Islet precursor cell (in vitro differentiated cells): Measurements from ENCODE around the gene DIRAS2.
A peak's percentile ranks its signal among the peaks of the same experiment; 100 is the strongest.

Source experiments
- DNase-seq: peaks from one replicate; pipeline ENCODE4 v3.0.0-alpha.2; 2018

DIRAS2 gene

GRCh38 chr9:90611568-90611967, 31.1 kb downstream of the DIRAS2 start:
- DNase-seq = no peak

GRCh38 chr9:90611121-90611520, 31.5 kb downstream of the DIRAS2 start:
- DNase-seq = no peak

GRCh38 chr9:90607701-90608516, 34.7 kb downstream of the DIRAS2 start:
- peak; percentile 68 for DNase-seq

GRCh38 chr9:90600029-90600428, 42.6 kb downstream of the DIRAS2 start:
- no peak for DNase-seq

- no peak for DNase-seq
These were observed 44.4 kb downstream of the DIRAS2 start for GRCh38 chr9:90598191-90598590.

- no peak for DNase-seq
These were observed 49.0 kb downstream of the DIRAS2 start for GRCh38 chr9:90593646-90594045.

GRCh38 chr9:90580576-90580975, 62.0 kb downstream of the DIRAS2 start:
- no peak for DNase-seq

GRCh38 chr9:90579181-90579580, 63.4 kb downstream of the DIRAS2 start:
- DNase-seq = no peak

- DNase-seq = no peak
These were observed 64.4 kb downstream of the DIRAS2 start for GRCh38 chr9:90578126-90578815.

GRCh38 chr9:90569511-90569910, 73.1 kb downstream of the DIRAS2 start:
- DNase-seq = no peak

GRCh38 chr9:90568667-90569066, 74.0 kb downstream of the DIRAS2 start:
- no peak for DNase-seq

- no peak for DNase-seq
These were observed 80.4 kb downstream of the DIRAS2 start for GRCh38 chr9:90562229-90562628.
